ENCODE measurements around the gene CARNS1. TPM values are rescaled to one million over a fixed set of nuclear protein-coding genes. Genes with fewer than 3 reads are reported as not detected.

Gene CARNS1
- total and polyA plus RNA-seq, 2 of the 13 experiments (the other 11 are each of a cell fraction or from before 2014, with no cell fraction given), result not detected

DNA sequence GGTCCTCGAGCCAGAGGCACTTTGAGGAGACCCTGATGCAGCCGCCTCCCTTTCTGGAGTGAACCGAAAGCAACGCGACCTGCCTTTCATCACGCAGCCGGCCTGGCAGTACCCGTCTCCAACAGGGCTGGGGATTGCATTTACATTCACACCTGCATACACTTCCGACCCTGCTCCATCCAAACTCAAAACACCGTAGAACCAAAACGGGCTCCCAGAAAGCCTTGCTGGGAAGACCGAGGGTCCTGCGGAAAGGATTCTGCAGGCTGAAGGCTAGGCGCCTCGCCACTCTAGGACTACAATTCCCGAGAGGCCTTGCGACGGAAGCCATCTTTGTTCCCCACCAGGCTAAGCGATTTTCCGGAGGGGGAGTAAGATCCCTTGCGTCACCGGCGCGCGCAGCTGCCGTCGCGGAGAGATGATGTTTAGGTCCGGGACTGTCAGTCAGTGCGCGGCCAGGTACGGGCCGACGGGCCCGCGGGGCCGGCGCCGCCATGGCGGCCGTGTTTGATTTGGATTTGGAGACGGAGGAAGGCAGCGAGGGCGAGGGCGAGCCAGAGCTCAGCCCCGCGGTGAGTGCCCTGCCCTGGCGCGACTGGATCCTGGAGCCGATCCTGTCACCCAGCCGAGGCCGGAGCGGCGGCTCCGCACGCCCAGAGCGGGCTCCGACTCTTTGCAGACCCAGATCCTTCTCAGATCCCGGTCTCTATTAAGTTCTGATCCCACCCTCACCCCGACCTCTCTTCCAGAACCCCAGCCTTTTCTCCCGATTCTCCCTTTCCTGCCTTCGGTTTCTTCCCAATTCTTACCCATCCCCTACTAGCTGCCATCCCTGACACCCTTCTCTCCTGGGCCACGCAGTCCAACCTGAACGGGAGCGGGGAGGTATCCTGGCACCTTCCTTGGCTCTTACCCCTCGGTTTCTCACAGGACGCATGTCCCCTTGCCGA is 12.8 kb downstream of the CARNS1 start, which contains the start of gene RPS6KB2 (continued):
- TF ChIP-seq, protein P1, sequence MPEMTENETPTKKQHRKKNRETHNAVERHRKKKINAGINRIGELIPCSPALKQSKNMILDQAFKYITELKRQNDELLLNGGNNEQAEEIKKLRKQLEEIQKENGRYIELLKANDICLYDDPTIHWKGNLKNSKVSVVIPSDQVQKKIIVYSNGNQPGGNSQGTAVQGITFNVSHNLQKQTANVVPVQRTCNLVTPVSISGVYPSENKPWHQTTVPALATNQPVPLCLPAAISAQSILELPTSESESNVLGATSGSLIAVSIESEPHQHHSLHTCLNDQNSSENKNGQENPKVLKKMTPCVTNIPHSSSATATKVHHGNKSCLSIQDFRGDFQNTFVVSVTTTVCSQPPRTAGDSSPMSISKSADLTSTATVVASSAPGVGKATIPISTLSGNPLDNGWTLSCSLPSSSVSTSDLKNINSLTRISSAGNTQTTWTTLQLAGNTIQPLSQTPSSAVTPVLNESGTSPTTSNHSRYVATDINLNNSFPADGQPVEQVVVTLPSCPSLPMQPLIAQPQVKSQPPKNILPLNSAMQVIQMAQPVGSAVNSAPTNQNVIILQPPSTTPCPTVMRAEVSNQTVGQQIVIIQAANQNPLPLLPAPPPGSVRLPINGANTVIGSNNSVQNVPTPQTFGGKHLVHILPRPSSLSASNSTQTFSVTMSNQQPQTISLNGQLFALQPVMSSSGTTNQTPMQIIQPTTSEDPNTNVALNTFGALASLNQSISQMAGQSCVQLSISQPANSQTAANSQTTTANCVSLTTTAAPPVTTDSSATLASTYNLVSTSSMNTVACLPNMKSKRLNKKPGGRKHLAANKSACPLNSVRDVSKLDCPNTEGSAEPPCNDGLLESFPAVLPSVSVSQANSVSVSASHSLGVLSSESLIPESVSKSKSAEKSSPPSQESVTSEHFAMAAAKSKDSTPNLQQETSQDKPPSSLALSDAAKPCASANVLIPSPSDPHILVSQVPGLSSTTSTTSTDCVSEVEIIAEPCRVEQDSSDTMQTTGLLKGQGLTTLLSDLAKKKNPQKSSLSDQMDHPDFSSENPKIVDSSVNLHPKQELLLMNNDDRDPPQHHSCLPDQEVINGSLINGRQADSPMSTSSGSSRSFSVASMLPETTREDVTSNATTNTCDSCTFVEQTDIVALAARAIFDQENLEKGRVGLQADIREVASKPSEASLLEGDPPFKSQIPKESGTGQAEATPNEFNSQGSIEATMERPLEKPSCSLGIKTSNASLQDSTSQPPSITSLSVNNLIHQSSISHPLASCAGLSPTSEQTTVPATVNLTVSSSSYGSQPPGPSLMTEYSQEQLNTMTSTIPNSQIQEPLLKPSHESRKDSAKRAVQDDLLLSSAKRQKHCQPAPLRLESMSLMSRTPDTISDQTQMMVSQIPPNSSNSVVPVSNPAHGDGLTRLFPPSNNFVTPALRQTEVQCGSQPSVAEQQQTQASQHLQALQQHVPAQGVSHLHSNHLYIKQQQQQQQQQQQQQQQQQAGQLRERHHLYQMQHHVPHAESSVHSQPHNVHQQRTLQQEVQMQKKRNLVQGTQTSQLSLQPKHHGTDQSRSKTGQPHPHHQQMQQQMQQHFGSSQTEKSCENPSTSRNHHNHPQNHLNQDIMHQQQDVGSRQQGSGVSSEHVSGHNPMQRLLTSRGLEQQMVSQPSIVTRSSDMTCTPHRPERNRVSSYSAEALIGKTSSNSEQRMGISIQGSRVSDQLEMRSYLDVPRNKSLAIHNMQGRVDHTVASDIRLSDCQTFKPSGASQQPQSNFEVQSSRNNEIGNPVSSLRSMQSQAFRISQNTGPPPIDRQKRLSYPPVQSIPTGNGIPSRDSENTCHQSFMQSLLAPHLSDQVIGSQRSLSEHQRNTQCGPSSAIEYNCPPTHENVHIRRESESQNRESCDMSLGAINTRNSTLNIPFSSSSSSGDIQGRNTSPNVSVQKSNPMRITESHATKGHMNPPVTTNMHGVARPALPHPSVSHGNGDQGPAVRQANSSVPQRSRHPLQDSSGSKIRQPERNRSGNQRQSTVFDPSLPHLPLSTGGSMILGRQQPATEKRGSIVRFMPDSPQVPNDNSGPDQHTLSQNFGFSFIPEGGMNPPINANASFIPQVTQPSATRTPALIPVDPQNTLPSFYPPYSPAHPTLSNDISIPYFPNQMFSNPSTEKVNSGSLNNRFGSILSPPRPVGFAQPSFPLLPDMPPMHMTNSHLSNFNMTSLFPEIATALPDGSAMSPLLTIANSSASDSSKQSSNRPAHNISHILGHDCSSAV (CRISPR knock-in tag; IDR thresholded peaks at IDR 0.05; ENCODE audit: borderline replicate concordance), result 0 out of 2 replicates have a peak, but pooled peaks have one; percentile 27
- TF ChIP-seq ZNF558 (CRISPR knock-in tag; IDR thresholded peaks at IDR 0.05; ENCODE audit: borderline replicate concordance) (peak; percentile 92; the same call in 1 of the 2 replicates), KLF16 (CRISPR knock-in tag; IDR thresholded peaks at IDR 0.05) (peak in 1 of 2 experiments; percentile 68; a peak in 2 of 4 replicates), NR1H2 (CRISPR knock-in tag; IDR thresholded peaks at IDR 0.05; ENCODE audit: borderline replicate concordance, low read depth) (0 out of 2 replicates have a peak, but pooled peaks have one; percentile 14), IRF2 (CRISPR knock-in tag; IDR thresholded peaks at IDR 0.05) (peak; percentile 98), FOXO1 (CRISPR knock-in tag; IDR thresholded peaks at IDR 0.05) (peak; percentile 62), CREB1 (IDR thresholded peaks at IDR 0.05) (peak; percentile 99), CREB1 (CRISPR knock-in tag; IDR thresholded peaks at IDR 0.05) (peak; percentile 99), FOSL1 (CRISPR knock-in tag; IDR thresholded peaks at IDR 0.05; ENCODE audit: borderline replicate concordance) (peak; percentile 15; the same call in 1 of the 2 replicates), PCBP2 (optimal IDR thresholded peaks at IDR 0.05; ENCODE audit: low read depth, low read length, poor library complexity, severe bottlenecking) (no peak), ZMAT3 (CRISPR knock-in tag; conservative IDR thresholded peaks at IDR 0.05) (peak; percentile 56; the same call in 1 of the 2 replicates), ZNF747 (CRISPR knock-in tag; IDR thresholded peaks at IDR 0.05; ENCODE audit: borderline replicate concordance) (peak; percentile 43; the same call in 1 of the 2 replicates), ZFY (CRISPR knock-in tag; IDR thresholded peaks at IDR 0.05) (peak; percentile 94), ZFP90 (CRISPR knock-in tag; IDR thresholded peaks at IDR 0.05; ENCODE audit: borderline replicate concordance) (no peak), NR2F6 (IDR thresholded peaks at IDR 0.05) (no peak; the same call in none of the 2 replicates), NR2F6 (CRISPR knock-in tag; IDR thresholded peaks at IDR 0.05) (peak; percentile 67)
- TF ChIP-seq, protein P2, sequence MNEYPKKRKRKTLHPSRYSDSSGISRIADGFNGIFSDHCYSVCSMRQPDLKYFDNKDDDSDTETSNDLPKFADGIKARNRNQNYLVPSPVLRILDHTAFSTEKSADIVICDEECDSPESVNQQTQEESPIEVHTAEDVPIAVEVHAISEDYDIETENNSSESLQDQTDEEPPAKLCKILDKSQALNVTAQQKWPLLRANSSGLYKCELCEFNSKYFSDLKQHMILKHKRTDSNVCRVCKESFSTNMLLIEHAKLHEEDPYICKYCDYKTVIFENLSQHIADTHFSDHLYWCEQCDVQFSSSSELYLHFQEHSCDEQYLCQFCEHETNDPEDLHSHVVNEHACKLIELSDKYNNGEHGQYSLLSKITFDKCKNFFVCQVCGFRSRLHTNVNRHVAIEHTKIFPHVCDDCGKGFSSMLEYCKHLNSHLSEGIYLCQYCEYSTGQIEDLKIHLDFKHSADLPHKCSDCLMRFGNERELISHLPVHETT (CRISPR knock-in tag; conservative IDR thresholded peaks at IDR 0.05), result peak; percentile 89; the same call in 1 of the 2 replicates
- TF ChIP-seq, protein P3, sequence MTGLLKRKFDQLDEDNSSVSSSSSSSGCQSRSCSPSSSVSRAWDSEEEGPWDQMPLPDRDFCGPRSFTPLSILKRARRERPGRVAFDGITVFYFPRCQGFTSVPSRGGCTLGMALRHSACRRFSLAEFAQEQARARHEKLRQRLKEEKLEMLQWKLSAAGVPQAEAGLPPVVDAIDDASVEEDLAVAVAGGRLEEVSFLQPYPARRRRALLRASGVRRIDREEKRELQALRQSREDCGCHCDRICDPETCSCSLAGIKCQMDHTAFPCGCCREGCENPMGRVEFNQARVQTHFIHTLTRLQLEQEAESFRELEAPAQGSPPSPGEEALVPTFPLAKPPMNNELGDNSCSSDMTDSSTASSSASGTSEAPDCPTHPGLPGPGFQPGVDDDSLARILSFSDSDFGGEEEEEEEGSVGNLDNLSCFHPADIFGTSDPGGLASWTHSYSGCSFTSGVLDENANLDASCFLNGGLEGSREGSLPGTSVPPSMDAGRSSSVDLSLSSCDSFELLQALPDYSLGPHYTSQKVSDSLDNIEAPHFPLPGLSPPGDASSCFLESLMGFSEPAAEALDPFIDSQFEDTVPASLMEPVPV (CRISPR knock-in tag; IDR thresholded peaks at IDR 0.05), result peak; percentile 75
